Neural cell (in vitro differentiated cells): ENCODE data around the gene DNAJB14.

Experiments used
- CTCF ChIP-seq: fragments of 450-650 bp; IDR thresholded peaks from 2 replicates; pipeline ENCODE4 v1.5.1; 2014; ENCODE audit warnings: antibody characterized with exemption, mild to moderate bottlenecking, moderate library complexity; ENCODE audit not compliant: poor library complexity, severe bottlenecking
- EP300 ChIP-seq: fragments of 450-650 bp; conservative IDR thresholded peaks from 2 replicates; pipeline ENCODE4 v1.6.1; 2014; ENCODE audit warnings: antibody characterized with exemption, mild to moderate bottlenecking, moderate library complexity; ENCODE audit not compliant: poor library complexity, severe bottlenecking
- EZH2 ChIP-seq: fragments of 200-600, 300-800 bp; shearing (Covaris generic), sonication (generic); IDR thresholded peaks from 2 replicates; pipeline ENCODE4 v1.6.1; 2014; ENCODE audit warnings: antibody characterized with exemption, low read length, borderline replicate concordance, mild to moderate bottlenecking; ENCODE audit not compliant: insufficient read depth, poor library complexity, severe bottlenecking
- MXI1 ChIP-seq: fragments of 450-650 bp; conservative IDR thresholded peaks from 2 replicates; pipeline ENCODE4 v1.6.1; 2014; ENCODE audit warnings: antibody characterized with exemption, mild to moderate bottlenecking; ENCODE audit not compliant: poor library complexity, severe bottlenecking
- POLR2AphosphoS5 ChIP-seq: IDR thresholded peaks from 2 replicates; pipeline ENCODE4 v1.6.1; 2012
- RAD21 ChIP-seq: fragments of 450-650 bp; conservative IDR thresholded peaks from 2 replicates; pipeline ENCODE4 v1.6.1; 2014; ENCODE audit warnings: antibody characterized with exemption, mild to moderate bottlenecking, moderate library complexity
- REST ChIP-seq: IDR thresholded peaks from 2 replicates; pipeline ENCODE4 v1.6.1; 2012; ENCODE audit warnings: borderline replicate concordance
- SMC3 ChIP-seq: fragments of 450-650 bp; conservative IDR thresholded peaks from 2 replicates; pipeline ENCODE4 v1.6.1; 2014; ENCODE audit warnings: antibody characterized with exemption, mild to moderate bottlenecking, moderate library complexity; ENCODE audit not compliant: poor library complexity
- TAF1 ChIP-seq: IDR thresholded peaks from 2 replicates; pipeline ENCODE4 v1.6.1; 2012; ENCODE audit warnings: low read depth

GRCh38 chr4:99965173-99965572 is 18.8 kb upstream of the DNAJB14 start:
- TF ChIP-seq CTCF (no peak), MXI1 (no peak), POLR2AphosphoS5 (no peak), EP300 (no peak), REST (no peak), RAD21 (no peak), EZH2 (no peak), SMC3 (no peak), TAF1 (no peak)
